ENCODE measurements around the gene SERPINA6.

DNA sequence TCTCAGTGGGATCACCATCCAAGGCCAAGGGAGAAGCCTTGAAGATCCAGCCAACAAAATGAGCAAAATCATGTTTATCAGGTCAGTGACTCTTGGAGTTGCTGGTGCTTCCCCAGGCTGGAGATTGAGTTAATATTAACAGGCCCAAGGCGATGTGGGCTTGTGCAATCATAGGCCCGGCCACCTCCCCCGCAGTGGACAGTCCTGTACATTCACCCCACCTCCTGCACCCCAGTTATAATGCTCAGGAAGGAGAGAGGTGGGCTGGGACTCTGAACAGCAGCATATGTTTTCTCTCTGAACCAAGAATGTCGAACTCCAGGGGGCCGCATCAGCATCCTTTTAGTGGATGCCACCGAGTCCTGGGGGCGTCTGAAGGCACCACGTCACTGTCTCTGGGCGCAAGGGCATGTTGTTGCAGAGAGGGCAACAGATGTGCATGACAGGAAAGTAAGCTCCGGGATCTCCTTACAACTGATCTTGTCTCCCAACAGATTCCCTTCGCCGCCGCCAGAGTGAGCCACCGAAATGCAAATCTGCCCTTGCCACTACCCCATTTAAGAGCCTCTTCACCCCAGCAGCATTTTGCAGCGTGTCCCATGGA, 32.2 kb upstream of the SERPINA6 start:
- TF ChIP-seq, protein P1, sequence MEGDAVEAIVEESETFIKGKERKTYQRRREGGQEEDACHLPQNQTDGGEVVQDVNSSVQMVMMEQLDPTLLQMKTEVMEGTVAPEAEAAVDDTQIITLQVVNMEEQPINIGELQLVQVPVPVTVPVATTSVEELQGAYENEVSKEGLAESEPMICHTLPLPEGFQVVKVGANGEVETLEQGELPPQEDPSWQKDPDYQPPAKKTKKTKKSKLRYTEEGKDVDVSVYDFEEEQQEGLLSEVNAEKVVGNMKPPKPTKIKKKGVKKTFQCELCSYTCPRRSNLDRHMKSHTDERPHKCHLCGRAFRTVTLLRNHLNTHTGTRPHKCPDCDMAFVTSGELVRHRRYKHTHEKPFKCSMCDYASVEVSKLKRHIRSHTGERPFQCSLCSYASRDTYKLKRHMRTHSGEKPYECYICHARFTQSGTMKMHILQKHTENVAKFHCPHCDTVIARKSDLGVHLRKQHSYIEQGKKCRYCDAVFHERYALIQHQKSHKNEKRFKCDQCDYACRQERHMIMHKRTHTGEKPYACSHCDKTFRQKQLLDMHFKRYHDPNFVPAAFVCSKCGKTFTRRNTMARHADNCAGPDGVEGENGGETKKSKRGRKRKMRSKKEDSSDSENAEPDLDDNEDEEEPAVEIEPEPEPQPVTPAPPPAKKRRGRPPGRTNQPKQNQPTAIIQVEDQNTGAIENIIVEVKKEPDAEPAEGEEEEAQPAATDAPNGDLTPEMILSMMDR (IDR thresholded peaks at IDR 0.05): no peak
- no peak for TF ChIP-seq EZH2 (IDR thresholded peaks at IDR 0.05; ENCODE audit: borderline replicate concordance, insufficient read depth, low read depth, low read length, poor library complexity, severe bottlenecking)

Data from B cell (primary cell).